SK-N-MC (cell line): Measurements from ENCODE around the gene TRABD2B.

Experiments
- DNase-seq: peaks from one replicate; pipeline ENCODE4 v3.0.0-alpha.2; 2011; ENCODE audit warnings: low read depth, low spot score
- H3K27ac ChIP-seq: fragments of 200-600 bp; sonication (generic); 2 replicates; pipeline ENCODE4 v1.5.1; 2016; ENCODE audit warnings: mixed run types
- H3K36me3 ChIP-seq: fragments of 200-600 bp; sonication (generic); 2 replicates; pipeline ENCODE4 v1.6.1; 2017; ENCODE audit warnings: antibody characterized with exemption, low read length, mixed read lengths; ENCODE audit not compliant: insufficient read depth
- H3K4me3 ChIP-seq: fragments of 200-600 bp; sonication (generic); 2 replicates; pipeline ENCODE4 v1.5.1; 2016
- H3K9ac ChIP-seq: fragments of 200-600 bp; sonication (generic); 2 replicates; pipeline ENCODE4 v1.8.0; 2017; ENCODE audit warnings: mixed run types, mixed read lengths; ENCODE audit not compliant: insufficient read length
- H3K9me3 ChIP-seq: fragments of 200-600 bp; sonication (generic); 2 replicates; pipeline ENCODE4 v1.6.1; 2017; ENCODE audit warnings: low read depth, mild to moderate bottlenecking, antibody characterized with exemption, low read length, moderate library complexity, mixed read lengths
- EZH2 ChIP-seq: fragments of 200-600 bp; sonication (generic); IDR thresholded peaks from one replicate; pipeline ENCODE4 v1.6.1; 2017; ENCODE audit warnings: antibody characterized with exemption
- FOXP2 ChIP-seq: optimal IDR thresholded peaks from 2 replicates; pipeline ENCODE3; 2011; ENCODE audit warnings: mild to moderate bottlenecking, moderate library complexity; ENCODE audit not compliant: insufficient read depth; ENCODE audit errors: extremely low read length, control extremely low read depth
- POLR2AphosphoS5 ChIP-seq: IDR thresholded peaks from 2 replicates; pipeline ENCODE4 v1.6.1; 2012; ENCODE audit warnings: mild to moderate bottlenecking, low read depth, low read length, borderline replicate concordance

The TRABD2B gene

DNA sequence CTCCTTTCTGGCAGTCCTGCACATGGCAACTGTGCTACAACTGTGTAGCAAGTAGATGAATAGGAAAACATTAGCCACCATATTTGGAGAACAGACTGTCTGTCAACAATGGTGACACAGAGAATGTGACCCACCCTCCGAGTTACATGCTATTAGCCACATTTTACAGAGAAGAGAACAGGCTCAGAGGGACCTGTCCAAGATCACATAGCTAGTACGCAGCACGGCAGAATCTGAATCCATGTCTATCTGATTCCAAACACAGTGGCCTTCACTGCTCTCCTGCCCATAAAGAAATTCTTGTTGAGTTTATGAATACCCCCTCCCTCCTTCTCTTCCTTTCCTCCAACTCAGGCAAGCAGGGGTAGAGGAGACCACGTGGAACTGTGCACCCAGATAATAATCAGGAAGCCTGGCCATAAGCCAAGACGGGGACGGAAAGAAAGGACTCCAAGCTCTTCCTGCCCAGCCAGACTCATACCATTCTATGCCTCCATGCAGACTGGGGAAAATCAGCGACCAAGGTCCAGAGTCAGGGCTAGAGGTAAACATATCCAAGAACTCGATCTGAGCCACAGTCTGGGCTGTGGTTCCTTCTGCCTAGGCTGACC lies 78.8 kb downstream of the TRABD2B start:
- DNase-seq: no peak
- H3K4me3 ChIP-seq: no peak overlapping the region
- no peak overlapping the region for H3K27ac ChIP-seq
- TF ChIP-seq FOXP2: no peak
- TF ChIP-seq POLR2AphosphoS5: no peak
- TF ChIP-seq EZH2: no peak
- no peak overlapping the region for H3K9ac ChIP-seq
- H3K36me3 ChIP-seq: no peaks in the 10 kb centered on the region
- no peaks in the 10 kb centered on the region for H3K9me3 ChIP-seq

DNA sequence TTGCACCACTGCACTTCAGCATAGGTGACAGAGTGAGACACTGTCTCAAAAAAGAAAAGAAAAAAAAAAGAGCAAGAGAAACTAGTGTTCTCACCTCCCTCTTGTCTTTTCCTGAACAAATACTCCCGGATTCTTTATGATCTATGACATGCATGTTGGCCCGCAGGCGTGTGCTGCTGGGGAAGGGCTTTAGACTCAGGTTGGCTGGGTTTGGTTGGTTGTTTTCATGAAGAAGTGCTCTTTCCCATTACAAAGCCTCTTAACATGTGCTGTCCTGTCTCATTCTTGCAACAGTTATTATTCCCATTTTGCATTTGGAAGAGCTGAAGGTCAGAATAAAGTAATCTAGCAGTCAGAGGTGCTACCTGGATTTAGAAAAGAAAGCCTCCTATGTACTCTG lies 79.5 kb downstream of the TRABD2B start:
- DNase-seq: no peak
- Histone ChIP-seq H3K9me3 (no peaks in the 10 kb centered on the region), H3K9ac (no peak overlapping the region), H3K27ac (no peak overlapping the region), H3K4me3 (no peak overlapping the region), H3K36me3 (no peaks in the 10 kb centered on the region)
- TF ChIP-seq FOXP2 (no peak), POLR2AphosphoS5 (no peak), EZH2 (no peak)

DNA sequence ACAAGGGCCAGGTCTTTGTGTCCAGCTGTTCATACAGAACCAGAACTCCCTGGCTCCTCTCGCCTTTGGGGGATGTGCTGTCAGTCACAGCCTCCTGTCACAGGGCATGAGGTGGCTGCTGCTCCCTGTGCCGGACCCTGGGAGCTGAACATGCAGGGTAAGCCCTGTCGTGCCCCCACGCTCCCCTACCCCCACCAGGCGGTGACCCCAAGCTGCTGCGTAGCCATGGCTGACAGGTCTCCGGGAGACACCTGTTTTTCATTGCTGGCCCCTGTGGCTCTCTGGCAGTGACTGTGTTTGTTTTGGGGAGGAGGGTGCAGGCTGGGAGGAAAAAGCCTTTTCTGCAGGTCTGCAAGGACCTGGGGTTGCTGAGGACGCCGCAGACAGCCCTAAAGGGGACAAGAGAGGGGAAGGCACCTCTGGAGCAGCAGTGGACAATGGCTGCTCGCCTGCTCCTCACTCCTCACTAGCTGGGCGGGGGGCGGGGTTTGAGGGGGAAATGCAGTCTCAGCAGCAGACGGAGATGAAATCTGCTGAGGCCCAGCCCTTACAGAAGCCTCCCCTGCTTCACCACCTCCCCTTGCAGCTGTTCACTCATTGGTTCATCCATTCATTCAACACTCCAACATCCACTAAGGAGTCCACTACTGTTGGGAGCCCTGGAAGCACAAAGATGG lies 81.4 kb downstream of the TRABD2B start:
- H3K9me3 ChIP-seq: no peaks in the 10 kb centered on the region
- no peak for DNase-seq
- H3K27ac ChIP-seq: no peak overlapping the region
- H3K4me3 ChIP-seq: no peak overlapping the region
- TF ChIP-seq POLR2AphosphoS5 (no peak), FOXP2 (no peak), EZH2 (no peak)
- H3K36me3 ChIP-seq: no peaks in the 10 kb centered on the region
- no peak overlapping the region for H3K9ac ChIP-seq

DNA sequence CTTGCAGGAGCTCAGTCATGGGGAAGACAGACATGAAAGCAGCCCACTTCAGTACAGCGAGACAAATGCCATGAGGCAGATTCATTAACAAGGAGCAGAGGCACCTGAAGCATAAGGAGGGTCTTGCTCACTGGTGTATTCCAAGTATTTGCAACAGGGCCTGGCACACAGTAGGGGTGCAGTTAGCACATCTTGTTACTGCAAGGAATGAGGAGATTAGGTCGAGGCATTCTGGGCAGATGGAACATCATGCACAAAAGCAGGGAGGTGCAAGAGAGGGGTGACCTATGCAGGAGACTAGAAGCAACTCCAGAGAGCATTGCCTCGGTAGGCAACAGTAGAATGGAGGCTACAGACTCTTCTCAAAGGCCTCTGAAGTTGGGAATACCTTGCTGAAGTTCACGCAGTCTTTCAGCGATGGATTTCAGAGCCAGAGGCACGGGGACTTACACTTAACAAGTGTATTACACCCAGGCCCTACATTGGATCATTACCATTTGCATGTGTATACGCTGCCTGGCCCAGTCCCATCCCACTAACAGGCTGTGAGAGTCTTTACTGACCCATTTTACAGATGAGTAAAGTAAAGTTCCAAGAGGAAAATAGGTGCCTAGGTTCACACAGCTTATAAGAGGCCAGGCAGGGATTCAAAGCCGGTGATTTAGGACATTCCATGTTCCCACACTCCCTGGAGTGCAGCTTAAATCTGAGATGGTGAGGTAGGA lies 82.1 kb downstream of the TRABD2B start:
- Histone ChIP-seq H3K27ac (no peak overlapping the region), H3K36me3 (no peaks in the 10 kb centered on the region), H3K9me3 (no peaks in the 10 kb centered on the region), H3K9ac (no peak overlapping the region), H3K4me3 (no peak overlapping the region)
- DNase-seq: no peak
- no peak for TF ChIP-seq POLR2AphosphoS5
- TF ChIP-seq FOXP2: no peak

DNA sequence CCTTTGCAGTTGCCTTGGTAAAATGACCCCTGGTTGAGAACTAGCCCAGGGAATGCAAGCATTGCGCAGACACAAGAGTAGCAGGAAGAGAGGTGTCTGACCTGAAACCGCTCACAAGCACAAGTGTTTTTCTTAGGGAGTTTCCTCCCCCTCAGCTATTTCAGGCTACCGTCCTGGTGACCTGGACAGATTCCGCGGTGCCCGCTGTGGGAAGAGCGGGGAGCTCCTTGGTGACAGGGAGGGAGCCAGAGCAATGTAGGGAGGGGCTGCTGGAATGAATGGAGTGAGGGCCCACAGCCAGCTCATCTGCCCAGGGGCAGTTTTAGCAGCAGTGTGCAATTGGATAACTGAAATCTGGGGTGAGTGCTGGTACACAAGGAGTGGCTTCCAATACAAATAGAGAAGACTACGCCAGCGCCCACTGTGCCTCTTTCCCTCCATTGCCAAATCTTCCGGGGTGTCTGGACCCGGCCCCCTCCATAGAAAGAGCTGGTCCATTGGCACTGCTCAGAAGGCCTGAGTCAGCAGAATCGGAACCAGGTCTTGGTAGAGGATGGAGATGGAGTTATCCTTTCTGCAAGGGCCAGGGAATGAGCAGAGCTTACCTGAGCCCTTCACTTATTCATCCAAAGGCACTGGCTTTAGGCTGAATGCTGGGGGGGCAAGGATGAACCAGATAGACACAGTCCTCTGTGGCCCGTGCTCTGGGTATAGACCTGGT lies 82.8 kb downstream of the TRABD2B start:
- no peak for TF ChIP-seq EZH2
- no peak for DNase-seq
- H3K36me3 ChIP-seq: no peaks in the 10 kb centered on the region
- H3K9ac ChIP-seq: no peak overlapping the region
- H3K27ac ChIP-seq: no peak overlapping the region
- no peaks in the 10 kb centered on the region for H3K9me3 ChIP-seq
- H3K4me3 ChIP-seq: no peak overlapping the region

DNA sequence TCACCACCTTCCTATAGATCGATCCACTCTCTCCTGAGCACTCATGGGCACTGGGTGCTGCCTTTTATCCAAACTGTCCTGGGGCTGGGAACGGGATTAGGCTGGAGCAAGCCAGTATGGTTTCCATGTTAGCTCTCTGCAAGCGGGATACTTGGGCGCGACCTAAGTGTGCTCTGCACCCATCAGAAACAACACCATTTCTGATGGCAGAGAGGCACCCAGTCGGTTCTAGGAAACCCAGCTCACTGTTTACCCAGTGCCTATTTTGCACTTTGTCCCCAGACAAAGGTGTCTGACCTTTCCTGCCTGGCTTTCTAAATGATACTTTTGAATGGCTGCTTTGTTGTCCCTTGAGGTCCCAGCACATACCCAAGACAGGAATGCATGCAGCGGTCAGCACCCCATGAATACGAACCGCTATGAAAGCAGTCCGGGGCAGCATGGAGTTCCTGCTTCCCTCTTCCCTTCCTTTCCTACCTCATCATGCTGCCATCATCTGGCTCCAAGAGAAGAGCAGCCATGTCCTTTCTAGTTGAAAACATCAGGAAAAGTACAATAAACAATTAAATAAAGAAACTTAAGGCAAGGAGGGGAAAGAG lies 83.9 kb downstream of the TRABD2B start:
- Histone ChIP-seq H3K27ac (no peak overlapping the region), H3K9me3 (no peaks in the 10 kb centered on the region), H3K4me3 (no peak overlapping the region), H3K9ac (no peak overlapping the region), H3K36me3 (no peaks in the 10 kb centered on the region)
- DNase-seq: no peak
- TF ChIP-seq FOXP2: no peak
- TF ChIP-seq EZH2: no peak
- no peak for TF ChIP-seq POLR2AphosphoS5

DNA sequence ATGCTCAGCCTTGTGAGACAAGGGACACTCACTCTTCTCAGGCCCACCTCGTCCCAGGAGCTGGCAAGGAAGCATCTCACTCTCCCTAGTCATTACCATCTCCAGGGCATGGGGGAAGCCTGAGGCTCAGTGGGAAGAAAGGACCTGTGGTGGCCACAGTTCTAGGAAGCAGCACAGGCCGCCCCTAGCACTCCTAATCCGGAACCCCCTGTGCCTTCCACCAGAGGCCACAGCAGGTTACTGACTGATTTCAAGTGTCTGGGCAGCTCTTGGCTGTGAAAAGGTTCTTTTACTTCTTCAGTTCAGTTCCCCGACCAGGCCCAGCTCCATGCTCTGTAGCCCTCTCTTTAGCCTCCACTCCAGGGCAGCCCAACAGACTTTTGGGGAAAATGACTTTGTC lies 84.4 kb downstream of the TRABD2B start:
- Histone ChIP-seq H3K36me3 (no peaks in the 10 kb centered on the region), H3K9me3 (no peaks in the 10 kb centered on the region), H3K27ac (no peak overlapping the region), H3K4me3 (no peak overlapping the region), H3K9ac (no peak overlapping the region)
- no peak for DNase-seq
- no peak for TF ChIP-seq EZH2

DNA sequence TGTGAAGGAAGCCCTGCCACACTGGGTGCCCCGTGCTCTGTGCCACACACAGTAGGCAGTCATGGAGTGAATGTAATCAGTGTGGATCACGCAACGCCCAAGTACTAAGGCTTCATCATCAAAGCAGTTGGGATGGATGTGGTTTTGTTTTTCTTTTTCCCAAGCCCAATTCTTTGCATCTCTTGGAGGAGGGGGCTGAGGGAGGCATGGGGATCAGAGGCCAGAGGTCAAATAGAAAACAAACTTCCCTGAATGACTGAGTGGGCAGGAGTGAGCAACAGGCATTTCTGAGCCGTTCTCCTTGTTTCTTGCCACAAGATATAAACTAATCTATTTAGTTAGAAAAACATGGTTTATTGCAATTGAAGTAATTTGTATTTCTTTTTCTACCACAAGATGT lies 85.3 kb downstream of the TRABD2B start:
- Histone ChIP-seq H3K9ac (no peak overlapping the region), H3K27ac (no peak overlapping the region), H3K9me3 (no peaks in the 10 kb centered on the region), H3K4me3 (no peak overlapping the region), H3K36me3 (no peaks in the 10 kb centered on the region)
- DNase-seq: no peak
- TF ChIP-seq EZH2: no peak
- TF ChIP-seq POLR2AphosphoS5: no peak
- TF ChIP-seq FOXP2: no peak

DNA sequence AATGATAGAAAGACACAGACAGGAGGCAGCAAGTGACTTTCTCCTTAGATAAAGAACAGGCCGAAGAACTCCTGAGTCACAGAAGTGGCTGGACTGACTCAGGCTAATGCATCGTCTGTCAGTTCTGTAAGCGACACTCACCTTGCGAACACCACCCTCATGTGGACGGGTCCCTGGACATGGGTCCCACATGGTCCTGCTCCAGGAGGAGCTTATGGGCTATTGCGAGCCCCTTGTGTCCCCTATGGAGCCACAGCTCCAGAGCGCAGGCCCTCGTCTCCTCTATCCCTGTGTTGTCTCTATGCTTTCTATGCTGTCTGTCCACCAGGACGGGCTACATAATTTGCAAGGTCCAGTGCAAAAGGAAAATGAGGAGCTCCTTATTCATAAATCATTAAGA lies 85.8 kb downstream of the TRABD2B start:
- Histone ChIP-seq H3K9ac (no peak overlapping the region), H3K9me3 (no peaks in the 10 kb centered on the region), H3K27ac (no peak overlapping the region), H3K36me3 (no peaks in the 10 kb centered on the region), H3K4me3 (no peak overlapping the region)
- no peak for DNase-seq
- TF ChIP-seq EZH2 (no peak), FOXP2 (no peak), POLR2AphosphoS5 (no peak)
